Activated CD4-positive, alpha-beta memory T cell treated with anti-CD3 and anti-CD28 coated beads for 36 hours (primary cell): ENCODE measurements around the gene YDJC. TPM values are rescaled to one million over a fixed set of nuclear protein-coding genes. Genes with fewer than 3 reads are reported as not detected.
A peak's percentile ranks its signal among the peaks of the same experiment; 100 is the strongest.
"Not testable (repeated sequence)": the region's sequence is repeated elsewhere in the genome, so short reads cannot be mapped to it uniquely, and the experiment has no call there.

Experiments
- CTCF ChIA-PET: fragments of 350-600 bp; sonication (Branson Sonifier 250); formaldehyde crosslinking; loops from one replicate; lab custom pipeline; 2021; ENCODE audit warnings: antibody characterized with exemption, inconsistent platforms; lab: Charles Lee
- POLR2A ChIA-PET: fragments of 350-600 bp; sonication (Branson Sonifier 250); formaldehyde crosslinking; loops from one replicate; lab custom pipeline; 2021; ENCODE audit warnings: antibody characterized with exemption; lab: Charles Lee
- DNase-seq: peaks from one replicate; pipeline ENCODE4 v3.0.0-alpha.2; 2020
- H3K27ac Mint-ChIP-seq: one replicate; pipeline ENCODE4 v1.8.0; 2021; ENCODE audit warnings: mixed read lengths
- H3K27me3 Mint-ChIP-seq: one replicate; pipeline ENCODE4 v1.8.0; 2021; ENCODE audit warnings: mixed read lengths
- H3K36me3 Mint-ChIP-seq: one replicate; pipeline ENCODE4 v1.8.0; 2021; ENCODE audit warnings: mixed read lengths
- H3K4me1 Mint-ChIP-seq: one replicate; pipeline ENCODE4 v1.8.0; 2021; ENCODE audit warnings: low read depth, mixed read lengths
- H3K4me3 Mint-ChIP-seq: one replicate; pipeline ENCODE4 v1.8.0; 2021; ENCODE audit warnings: mild to moderate bottlenecking, mixed read lengths
- H3K9me3 Mint-ChIP-seq: one replicate; pipeline ENCODE4 v1.8.0; 2021; ENCODE audit warnings: mixed read lengths
- intact Hi-C: fragments of 100-400 bp; cut with micrococcal nuclease; formaldehyde crosslinking; loops from one replicate; pipeline ENCODE4 v1.15.1; 2023
- total RNA-seq, 2 experiments: library from RNA; stranded (reverse); gene quantifications; one replicate each; pipeline ENCODE4 v1.2.3, GENCODE V29; 2021

The YDJC gene
- total RNA-seq, 2 experiments from 2014 or later, result 45.3 to 47.1 TPM

- Mint-ChIP-seq H3K4me1 (peaks cover 22% of the 10 kb centered on the region), H3K4me3 (peak overlapping the region; percentile 85), H3K27ac (no peak overlapping the region), H3K36me3 (peaks cover 20% of the 10 kb centered on the region), H3K27me3 (no peaks in the 10 kb centered on the region), H3K9me3 (no peaks in the 10 kb centered on the region)
- no peak for DNase-seq
- POLR2A ChIA-PET, result no interaction called here
- CTCF ChIA-PET, result interaction anchor here (0.6 to 4.5 kb wide), 2 partner anchors 8 to 225 kb away, joined by 4 to 30 read pairs; partner anchors contain the start of gene SDF2L1
- intact Hi-C loops, result loop anchor here (5.0 kb wide), 1 partner anchor 87 kb away; the partner anchor contains the start of gene YPEL1
Observed at GRCh38 chr22:21650280-21650679, 20.5 kb upstream of the YDJC start.

- H3K9me3 Mint-ChIP-seq, result no peaks in the 10 kb centered on the region
- POLR2A ChIA-PET, result interaction anchor here (0.9 kb wide), 1 partner anchor 20 kb away, joined by 3 read pairs; no protein-coding TSS in a partner anchor
- H3K27ac Mint-ChIP-seq, result no peak overlapping the region
- no peak overlapping the region for H3K4me3 Mint-ChIP-seq
- H3K27me3 Mint-ChIP-seq, result peaks cover under 1% of the 10 kb centered on the region
- peaks cover 34% of the 10 kb centered on the region for H3K4me1 Mint-ChIP-seq
- H3K36me3 Mint-ChIP-seq, result peaks cover 24% of the 10 kb centered on the region
- intact Hi-C loops, result no loop called here
- CTCF ChIA-PET, result interaction anchor here (0.6 to 5.6 kb wide), 24 partner anchors 9 to 543 kb away, joined by 3 to 82 read pairs (median 4); partner anchors contain the start of genes CCDC116, PPIL2, PPM1F and YDJC
- DNase-seq, result peak; percentile 87
Observed at GRCh38 chr22:21646608-21647590, 17.1 kb upstream of the YDJC start.

- intact Hi-C loops, H3K9me3 Mint-ChIP-seq, H3K27me3 Mint-ChIP-seq, DNase-seq, H3K4me3 Mint-ChIP-seq, H3K27ac Mint-ChIP-seq: not testable (repeated sequence)
- ChIA-PET POLR2A (interaction anchor here (0.8 kb wide), 1 partner anchor 16 kb away, joined by 3 read pairs; no protein-coding TSS in a partner anchor), CTCF (interaction anchor here (0.9 to 5.6 kb wide), 8 partner anchors 10 to 542 kb away, joined by 3 to 82 read pairs (median 6); partner anchors contain the start of genes CCDC116 and YDJC)
- H3K36me3 Mint-ChIP-seq, result peaks cover 24% of the 10 kb centered on the region
- peaks cover 31% of the 10 kb centered on the region for H3K4me1 Mint-ChIP-seq
Observed at GRCh38 chr22:21645513-21645912, 15.7 kb upstream of the YDJC start.

- H3K4me3 Mint-ChIP-seq, result peak overlapping the region; percentile 87
- DNase-seq, result peak; percentile 35
- CTCF ChIA-PET, result interaction anchor here (0.5 to 3.8 kb wide), 14 partner anchors 9 to 127 kb away, joined by 3 to 151 read pairs (median 6); partner anchors contain the start of genes CCDC116, YDJC and YPEL1
- peaks cover 3% of the 10 kb centered on the region for H3K27me3 Mint-ChIP-seq
- intact Hi-C loops, result no loop called here
- POLR2A ChIA-PET, result interaction anchor here (0.8 to 3.1 kb wide), 3 partner anchors 9 to 15 kb away, joined by 4 to 46 read pairs (median 29); partner anchors contain the start of gene YDJC
- H3K9me3 Mint-ChIP-seq, result no peaks in the 10 kb centered on the region
- H3K27ac Mint-ChIP-seq, result no peak overlapping the region
- H3K36me3 Mint-ChIP-seq, result peaks cover 20% of the 10 kb centered on the region
- H3K4me1 Mint-ChIP-seq, result peaks cover 29% of the 10 kb centered on the region
Observed at GRCh38 chr22:21643533-21644357, 13.9 kb upstream of the YDJC start.

GRCh38 chr22:21642584-21643448, 13.0 kb upstream of the YDJC start:
- H3K27ac Mint-ChIP-seq, result peak overlapping the region; percentile 69
- peak; percentile 77 for DNase-seq
- H3K27me3 Mint-ChIP-seq, result peaks cover 3% of the 10 kb centered on the region
- H3K36me3 Mint-ChIP-seq, result peaks cover 20% of the 10 kb centered on the region
- POLR2A ChIA-PET, result interaction anchor here (0.8 to 3.1 kb wide), 6 partner anchors 9 to 55 kb away, joined by 3 to 46 read pairs (median 8); partner anchors contain the start of genes CCDC116 and YDJC
- intact Hi-C loops, result loop anchor here (1.0 kb wide), 3 partner anchors 8 to 76 kb away; partner anchors contain the start of genes UBE2L3 and YDJC
- no peaks in the 10 kb centered on the region for H3K9me3 Mint-ChIP-seq
- CTCF ChIA-PET, result interaction anchor here (0.5 to 3.8 kb wide), 19 partner anchors 10 to 310 kb away, joined by 3 to 151 read pairs (median 5); partner anchors contain the start of genes CCDC116, PPM1F, YDJC and YPEL1
- peaks cover 29% of the 10 kb centered on the region for H3K4me1 Mint-ChIP-seq
- H3K4me3 Mint-ChIP-seq, result peak overlapping the region; percentile 87

GRCh38 chr22:21641789-21642583, 12.2 kb upstream of the YDJC start, which contains the start of gene SDF2L1:
SDF2L1 (plus strand) TSS chr22:21642302; CDS start chr22:21642337, 35 bp downstream.
- H3K4me1 Mint-ChIP-seq, result peaks cover 29% of the 10 kb centered on the region
- peak within 1 kb of the TSS; percentile 69 for H3K27ac Mint-ChIP-seq
- CTCF ChIA-PET, result interaction anchor here (0.6 to 3.8 kb wide), 16 partner anchors 11 to 311 kb away, joined by 3 to 151 read pairs (median 6); partner anchors contain the start of genes CCDC116, PPM1F and YDJC
- POLR2A ChIA-PET, result interaction anchor here (0.5 to 3.1 kb wide), 7 partner anchors 8 to 1533 kb away, joined by 3 to 46 read pairs (median 5); partner anchors contain the start of genes CCDC116 and YDJC
- DNase-seq, result peak; percentile 99
- intact Hi-C loops, result loop anchor here (1.0 kb wide), 3 partner anchors 9 to 75 kb away; partner anchors contain the start of genes UBE2L3 and YDJC
- H3K4me3 Mint-ChIP-seq, result peak within 1 kb of the TSS; percentile 87
- peaks cover 3% of the 10 kb centered on the region for H3K27me3 Mint-ChIP-seq
- no peaks in the 10 kb centered on the region for H3K9me3 Mint-ChIP-seq
- H3K36me3 Mint-ChIP-seq, result peaks cover 20% of the 10 kb centered on the region

- H3K27ac Mint-ChIP-seq, result peak overlapping the region; percentile 46
- CTCF ChIA-PET, result interaction anchor here (1.0 to 3.8 kb wide), 9 partner anchors 11 to 311 kb away, joined by 3 to 151 read pairs (median 11); partner anchors contain the start of genes CCDC116, PPM1F and YDJC
- POLR2A ChIA-PET, result interaction anchor here (0.5 to 3.1 kb wide), 7 partner anchors 8 to 1533 kb away, joined by 3 to 46 read pairs (median 5); partner anchors contain the start of genes CCDC116 and YDJC
- H3K36me3 Mint-ChIP-seq, result peaks cover 16% of the 10 kb centered on the region
- intact Hi-C loops, result no loop called here
- peaks cover 24% of the 10 kb centered on the region for H3K4me1 Mint-ChIP-seq
- peaks cover 3% of the 10 kb centered on the region for H3K27me3 Mint-ChIP-seq
- H3K9me3 Mint-ChIP-seq, result no peaks in the 10 kb centered on the region
- peak overlapping the region; percentile 87 for H3K4me3 Mint-ChIP-seq
- peak; percentile 33 for DNase-seq
Observed at GRCh38 chr22:21641417-21641788, 11.6 kb upstream of the YDJC start.

GRCh38 chr22:21640810-21641209, 11.0 kb upstream of the YDJC start:
- ChIA-PET POLR2A (interaction anchor here (2.2 to 3.1 kb wide), 2 partner anchors 8 to 12 kb away, joined by 10 to 46 read pairs; partner anchors contain the start of genes CCDC116 and YDJC), CTCF (interaction anchor here (1.0 to 3.8 kb wide), 8 partner anchors 10 to 312 kb away, joined by 3 to 151 read pairs (median 10); partner anchors contain the start of genes CCDC116, PPM1F and YDJC)
- peaks cover 3% of the 10 kb centered on the region for H3K27me3 Mint-ChIP-seq
- intact Hi-C loops, result no loop called here
- no peak for DNase-seq
- H3K36me3 Mint-ChIP-seq, result peaks cover 12% of the 10 kb centered on the region
- H3K9me3 Mint-ChIP-seq, result no peaks in the 10 kb centered on the region
- H3K4me3 Mint-ChIP-seq, result no peak overlapping the region
- H3K4me1 Mint-ChIP-seq, result peaks cover 20% of the 10 kb centered on the region
- H3K27ac Mint-ChIP-seq, result no peak overlapping the region

GRCh38 chr22:21639359-21639758, 9.5 kb upstream of the YDJC start:
- CTCF ChIA-PET, result no interaction called here
- H3K27ac Mint-ChIP-seq, result no peak overlapping the region
- H3K4me3 Mint-ChIP-seq, result no peak overlapping the region
- peaks cover 3% of the 10 kb centered on the region for H3K27me3 Mint-ChIP-seq
- intact Hi-C loops, result no loop called here
- H3K9me3 Mint-ChIP-seq, result no peaks in the 10 kb centered on the region
- H3K4me1 Mint-ChIP-seq, result peaks cover 20% of the 10 kb centered on the region
- DNase-seq, result no peak
- POLR2A ChIA-PET, result no interaction called here
- H3K36me3 Mint-ChIP-seq, result peaks cover 10% of the 10 kb centered on the region
